ENCODE results near the gene RMND5B. TPM values are rescaled to one million over a fixed set of nuclear protein-coding genes. Genes with fewer than 3 reads are reported as not detected.
"Not testable (repeated sequence)": the region's sequence is repeated elsewhere in the genome, so short reads cannot be mapped to it uniquely, and the experiment has no call there.

The RMND5B gene
- total RNA-seq, 2 experiments from 2014 or later, result 12.0 to 13.8 TPM

GRCh38 chr5:178196986-178197385, 66.2 kb downstream of the RMND5B start:
- H3K4me1 ChIP-seq (ENCODE audit: insufficient read depth, low read length), result peaks cover 14% of the 10 kb centered on the region
- no peaks in the 10 kb centered on the region for H3K36me3 Mint-ChIP-seq (ENCODE audit: low read depth)
- no peak overlapping the region for H3K4me3 ChIP-seq (ENCODE audit: low read length)
- H3K27ac Mint-ChIP-seq, result no peak overlapping the region
- H3K36me3 ChIP-seq (ENCODE audit: insufficient read depth, low read length), result no peaks in the 10 kb centered on the region
- ChIA-PET CTCF (no interaction called here), POLR2A (no interaction called here)
- no peaks in the 10 kb centered on the region for H3K9me3 Mint-ChIP-seq
- no peaks in the 10 kb centered on the region for H3K9me3 ChIP-seq (ENCODE audit: control insufficient read depth in 1 of 2, insufficient read depth in 1 of 2, low read length in 2 of 2)
- peaks cover 0 to 2% of the 10 kb centered on the region in 2 experiments for H3K27me3 ChIP-seq (ENCODE audit: control insufficient read depth in 1 of 2, insufficient read depth in 2 of 2, low read length in 2 of 2)
- no peaks in the 10 kb centered on the region for H3K4me1 Mint-ChIP-seq (ENCODE audit: low read depth)
- DNase-seq (no peak), ATAC-seq (ENCODE audit: poor library complexity) (no peak)
- no peak for TF ChIP-seq CTCF (IDR thresholded peaks at IDR 0.05)
- no peak overlapping the region for H3K4me3 Mint-ChIP-seq
- H3K27me3 Mint-ChIP-seq, result peaks cover 14% of the 10 kb centered on the region
- intact Hi-C loops (cut with DNase I, micrococcal nuclease), result no loop called here
- H3K27ac ChIP-seq (ENCODE audit: low read depth in 1 of 2, low read length in 2 of 2), result no peak overlapping the region

- H3K36me3 ChIP-seq (ENCODE audit: insufficient read depth, low read length); ATAC-seq (ENCODE audit: poor library complexity); H3K4me3 ChIP-seq (ENCODE audit: low read length); H3K9me3 ChIP-seq (ENCODE audit: control insufficient read depth in 1 of 2, insufficient read depth in 1 of 2, low read length in 2 of 2); H3K9me3 Mint-ChIP-seq; H3K4me3 Mint-ChIP-seq; intact Hi-C loops (cut with DNase I, micrococcal nuclease); H3K27me3 ChIP-seq (ENCODE audit: control insufficient read depth in 1 of 2, insufficient read depth in 2 of 2, low read length in 2 of 2); DNase-seq; H3K4me1 Mint-ChIP-seq (ENCODE audit: low read depth); H3K27ac ChIP-seq (ENCODE audit: low read depth in 1 of 2, low read length in 2 of 2); H3K36me3 Mint-ChIP-seq (ENCODE audit: low read depth); POLR2A ChIA-PET; H3K27ac Mint-ChIP-seq; CTCF ChIA-PET; H3K27me3 Mint-ChIP-seq: not testable (repeated sequence)
- H3K4me1 ChIP-seq (ENCODE audit: insufficient read depth, low read length), result peaks cover 12% of the 10 kb centered on the region
These were observed 67.3 kb downstream of the RMND5B start for GRCh38 chr5:178198151-178198550.

- H3K27ac Mint-ChIP-seq, result no peak overlapping the region
These were observed 67.9 kb downstream of the RMND5B start for GRCh38 chr5:178198706-178199105.

More at GRCh38 chr5:178198706-178199105, 67.9 kb downstream of the RMND5B start:
- no peak for TF ChIP-seq CTCF (IDR thresholded peaks at IDR 0.05)
- Mint-ChIP-seq H3K27me3 (peaks cover under 1% of the 10 kb centered on the region), H3K36me3 (ENCODE audit: low read depth) (no peaks in the 10 kb centered on the region), H3K4me1 (ENCODE audit: low read depth) (no peaks in the 10 kb centered on the region), H3K9me3 (no peaks in the 10 kb centered on the region), H3K4me3 (no peak overlapping the region)
- ATAC-seq (ENCODE audit: poor library complexity) (no peak), DNase-seq (no peak)
- H3K36me3 ChIP-seq (ENCODE audit: insufficient read depth, low read length), result no peaks in the 10 kb centered on the region
- no peaks in the 10 kb centered on the region for H3K9me3 ChIP-seq (ENCODE audit: control insufficient read depth in 1 of 2, insufficient read depth in 1 of 2, low read length in 2 of 2)
- ChIA-PET CTCF (no interaction called here), POLR2A (no interaction called here)
- H3K4me3 ChIP-seq (ENCODE audit: low read length), result no peak overlapping the region
- H3K27me3 ChIP-seq (ENCODE audit: control insufficient read depth in 1 of 2, insufficient read depth in 2 of 2, low read length in 2 of 2), result no peaks in the 10 kb centered on the region
- intact Hi-C loops (cut with DNase I, micrococcal nuclease), result no loop called here
- no peak overlapping the region for H3K27ac ChIP-seq (ENCODE audit: low read depth in 1 of 2, low read length in 2 of 2)
- peaks cover 9% of the 10 kb centered on the region for H3K4me1 ChIP-seq (ENCODE audit: insufficient read depth, low read length)

Measured in CD4-positive, alpha-beta T cell (primary cell).